Neural cell (in vitro differentiated cells): ENCODE results near the gene NEBL.

Source experiments
- CTCF ChIP-seq: fragments of 450-650 bp; IDR thresholded peaks from 2 replicates; pipeline ENCODE4 v1.5.1; 2014; ENCODE audit warnings: antibody characterized with exemption, mild to moderate bottlenecking, moderate library complexity; ENCODE audit not compliant: poor library complexity, severe bottlenecking
- EP300 ChIP-seq: fragments of 450-650 bp; conservative IDR thresholded peaks from 2 replicates; pipeline ENCODE4 v1.6.1; 2014; ENCODE audit warnings: antibody characterized with exemption, mild to moderate bottlenecking, moderate library complexity; ENCODE audit not compliant: poor library complexity, severe bottlenecking
- EZH2 ChIP-seq: fragments of 200-600, 300-800 bp; shearing (Covaris generic), sonication (generic); IDR thresholded peaks from 2 replicates; pipeline ENCODE4 v1.6.1; 2014; ENCODE audit warnings: antibody characterized with exemption, low read length, borderline replicate concordance, mild to moderate bottlenecking; ENCODE audit not compliant: insufficient read depth, poor library complexity, severe bottlenecking
- MXI1 ChIP-seq: fragments of 450-650 bp; conservative IDR thresholded peaks from 2 replicates; pipeline ENCODE4 v1.6.1; 2014; ENCODE audit warnings: antibody characterized with exemption, mild to moderate bottlenecking; ENCODE audit not compliant: poor library complexity, severe bottlenecking
- POLR2AphosphoS5 ChIP-seq: IDR thresholded peaks from 2 replicates; pipeline ENCODE4 v1.6.1; 2012
- RAD21 ChIP-seq: fragments of 450-650 bp; conservative IDR thresholded peaks from 2 replicates; pipeline ENCODE4 v1.6.1; 2014; ENCODE audit warnings: antibody characterized with exemption, mild to moderate bottlenecking, moderate library complexity
- SMC3 ChIP-seq: fragments of 450-650 bp; conservative IDR thresholded peaks from 2 replicates; pipeline ENCODE4 v1.6.1; 2014; ENCODE audit warnings: antibody characterized with exemption, mild to moderate bottlenecking, moderate library complexity; ENCODE audit not compliant: poor library complexity
- TAF1 ChIP-seq: IDR thresholded peaks from 2 replicates; pipeline ENCODE4 v1.6.1; 2012; ENCODE audit warnings: low read depth

- TF ChIP-seq CTCF (no peak), POLR2AphosphoS5 (no peak), MXI1 (no peak), TAF1 (no peak), SMC3 (no peak), EZH2 (no peak), EP300 (no peak), RAD21 (no peak)
Measured at GRCh38 chr10:20847512-20847911, 49.6 kb downstream of the NEBL start.
